Large intestine (tissue), 3 donors: ENCODE measurements around the gene UCP2. TPM values are rescaled to one million over a fixed set of nuclear protein-coding genes. Genes with fewer than 3 reads are reported as not detected.

ENCODE experiments used
- DNase-seq, 2 donors: peaks; one replicate each; pipeline versions ENCODE4 v3.0.0 to v3.0.0-alpha.2; 2013
- H3K27ac ChIP-seq: one replicate; pipeline ENCODE4 v1.5.1; 2013; ENCODE audit warnings: low read length
- H3K27me3 ChIP-seq: 2 replicates; pipeline ENCODE4 v1.6.1; 2013; ENCODE audit warnings: low read length; ENCODE audit not compliant: control insufficient read depth, insufficient read depth
- H3K36me3 ChIP-seq: 2 replicates; pipeline ENCODE4 v1.6.1; 2013; ENCODE audit warnings: low read length; ENCODE audit not compliant: control insufficient read depth, insufficient read depth
- H3K4me1 ChIP-seq: one replicate; pipeline ENCODE4 v1.6.1; 2013; ENCODE audit warnings: low read length; ENCODE audit not compliant: control insufficient read depth, insufficient read depth
- H3K4me3 ChIP-seq: one replicate; pipeline ENCODE4 v1.5.1; 2013; ENCODE audit warnings: low read length
- H3K9me3 ChIP-seq: one replicate; pipeline ENCODE4 v1.6.1; 2013; ENCODE audit warnings: mild to moderate bottlenecking, low read depth, low read length, moderate library complexity; ENCODE audit not compliant: control insufficient read depth
- WGBS: methylation state at CpG from one replicate; pipeline ENCODE4 v1.1.5; 2013; ENCODE audit warnings: low lambda C conversion rate; ENCODE audit not compliant: insufficient coverage; 5-methylcytosine and 5-hydroxymethylcytosine counted together
- polyA plus RNA-seq: library from polyadenylated mRNA; unstranded; fragments of 120-200 nt; gene quantifications from one replicate; pipeline ENCODE4 v1.2.1, GENCODE V29; 2013

The UCP2 gene
- polyA plus RNA-seq, 1 donor = 47.7 TPM

GRCh38 chr11:74004046-74004695 is 21.5 kb upstream of the UCP2 start:
- H3K4me1 ChIP-seq = peaks cover 10% of the 10 kb centered on the region
- WGBS = no CpG with 5 or more reads among the region's 6 CpGs
- no peak for DNase-seq

DNA sequence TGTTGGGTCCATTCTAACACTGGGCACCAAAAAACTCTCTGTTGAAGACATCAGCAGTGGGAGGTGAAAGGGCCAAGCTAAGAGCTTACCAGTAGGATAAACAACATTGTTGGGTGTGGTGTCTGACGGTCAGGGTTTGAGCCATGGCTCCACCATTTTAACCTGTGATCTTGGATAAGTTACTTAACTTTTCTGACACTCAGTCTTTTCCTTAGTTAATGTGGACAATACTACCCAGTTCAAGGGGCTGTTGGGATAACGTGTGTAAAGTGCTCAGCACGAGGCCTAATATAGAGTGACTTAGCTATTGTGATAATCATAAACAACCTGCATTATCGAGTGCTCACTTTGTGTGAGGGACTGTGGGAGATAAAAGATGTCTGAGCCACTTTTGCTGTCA is 20.2 kb upstream of the UCP2 start:
- Histone ChIP-seq H3K27me3 (no peaks in the 10 kb centered on the region), H3K27ac (no peak overlapping the region), H3K4me1 (peaks cover 10% of the 10 kb centered on the region), H3K36me3 (peaks cover 4% of the 10 kb centered on the region), H3K4me3 (no peak overlapping the region), H3K9me3 (no peaks in the 10 kb centered on the region)
- 93% methylated on average over 3 of the region's 4 CpGs for WGBS
- DNase-seq = no peak

More at GRCh38 chr11:74004046-74004695, 21.5 kb upstream of the UCP2 start:
- Histone ChIP-seq H3K36me3 (peaks cover 4% of the 10 kb centered on the region), H3K9me3 (no peaks in the 10 kb centered on the region), H3K27me3 (no peaks in the 10 kb centered on the region), H3K4me3 (no peak overlapping the region), H3K27ac (no peak overlapping the region)

GRCh38 chr11:74001822-74002286 is 19.2 kb upstream of the UCP2 start:
- H3K9me3 ChIP-seq = no peaks in the 10 kb centered on the region
- H3K27me3 ChIP-seq = no peaks in the 10 kb centered on the region
- H3K27ac ChIP-seq = no peak overlapping the region
- H3K4me3 ChIP-seq = no peak overlapping the region
- H3K4me1 ChIP-seq = peaks cover 10% of the 10 kb centered on the region
- H3K36me3 ChIP-seq = peaks cover 4% of the 10 kb centered on the region
- DNase-seq = no peak
- WGBS = no CpG with 5 or more reads among the region's 7 CpGs

DNA sequence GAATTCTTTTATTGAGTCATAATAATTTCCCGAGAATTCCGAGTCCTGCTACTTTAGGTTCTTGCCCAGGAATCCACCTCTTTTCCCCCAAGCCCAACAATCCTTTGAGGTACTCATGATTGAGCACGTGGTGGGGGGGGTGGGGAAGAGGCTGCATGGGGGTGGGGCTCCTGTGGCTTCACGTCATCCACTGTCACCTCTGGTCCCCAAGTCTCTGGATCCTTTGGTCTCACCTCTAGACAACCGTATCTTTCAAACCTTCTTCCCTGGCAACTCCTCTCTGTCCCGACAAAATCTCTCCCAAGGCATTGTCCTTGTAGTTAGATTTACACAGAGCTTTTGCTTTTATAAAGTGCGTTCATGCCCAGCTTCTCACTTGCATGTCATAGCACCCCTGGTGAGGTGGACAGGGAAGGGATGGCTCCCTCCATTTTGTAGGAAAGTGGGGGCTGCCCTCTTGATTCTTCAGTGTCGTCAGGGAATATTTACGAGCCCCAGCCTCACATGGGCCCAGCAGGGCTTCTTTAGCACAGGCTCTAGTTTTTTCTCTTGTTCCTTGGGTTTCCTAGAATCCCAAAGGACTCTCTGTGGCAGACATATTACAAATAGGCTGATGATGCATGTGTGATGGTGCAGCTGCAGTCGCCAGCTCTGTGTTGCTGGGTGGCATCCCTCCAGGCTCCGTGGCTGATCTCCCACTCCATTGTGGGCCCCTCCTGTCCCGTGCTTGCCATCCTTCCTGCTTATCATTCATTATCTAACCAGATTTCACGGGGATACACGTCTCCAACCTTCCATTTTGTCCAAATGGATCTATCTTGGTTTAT is 17.9 kb upstream of the UCP2 start:
- H3K27me3 ChIP-seq = no peaks in the 10 kb centered on the region
- H3K4me1 ChIP-seq = peaks cover 5% of the 10 kb centered on the region
- 100% methylated on average over 3 of the region's 14 CpGs for WGBS
- peaks cover 4% of the 10 kb centered on the region for H3K36me3 ChIP-seq
- no peak overlapping the region for H3K4me3 ChIP-seq
- H3K9me3 ChIP-seq = no peaks in the 10 kb centered on the region
- DNase-seq = no peak
- no peak overlapping the region for H3K27ac ChIP-seq

DNA sequence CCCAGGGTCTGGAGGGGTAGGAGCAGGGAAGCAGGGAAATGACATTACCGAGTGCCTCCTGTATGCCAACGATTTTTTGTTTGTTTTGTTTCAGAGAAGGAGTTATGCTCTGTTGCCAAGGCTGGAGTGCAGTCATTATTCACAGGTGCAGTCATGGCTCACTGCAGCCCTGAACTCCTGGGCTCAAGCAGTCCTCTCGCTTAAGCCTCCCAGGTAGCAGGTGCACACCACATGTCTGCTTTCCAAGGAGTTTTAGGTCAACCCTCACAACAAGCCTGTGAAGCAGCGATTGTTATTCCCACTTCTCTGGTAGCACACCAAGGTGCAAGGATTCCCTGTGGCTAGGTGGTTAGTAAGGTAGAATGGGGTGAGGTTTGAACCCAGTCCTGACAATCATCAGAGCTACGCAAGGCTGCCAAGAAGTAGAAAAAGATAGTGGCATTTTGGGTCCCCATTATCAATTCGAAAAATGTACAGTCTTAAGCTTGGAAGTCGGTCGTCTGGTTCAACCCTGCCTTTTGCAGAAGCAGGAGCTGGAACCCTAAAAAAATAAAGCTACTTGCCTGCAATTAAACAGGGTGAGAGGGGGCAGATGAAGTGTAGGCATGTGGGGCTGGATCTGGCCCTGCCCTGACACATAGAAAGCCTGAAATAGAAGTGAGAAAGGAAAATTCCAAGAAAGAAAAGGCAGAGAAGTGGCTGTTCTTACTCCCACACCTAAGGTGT is 17.1 kb upstream of the UCP2 start:
- Histone ChIP-seq H3K4me1 (no peaks in the 10 kb centered on the region), H3K27ac (no peak overlapping the region), H3K27me3 (no peaks in the 10 kb centered on the region), H3K9me3 (no peaks in the 10 kb centered on the region), H3K36me3 (peaks cover 4% of the 10 kb centered on the region), H3K4me3 (no peak overlapping the region)
- DNase-seq = no peak
- WGBS = no CpG with 5 or more reads among the region's 8 CpGs

DNA sequence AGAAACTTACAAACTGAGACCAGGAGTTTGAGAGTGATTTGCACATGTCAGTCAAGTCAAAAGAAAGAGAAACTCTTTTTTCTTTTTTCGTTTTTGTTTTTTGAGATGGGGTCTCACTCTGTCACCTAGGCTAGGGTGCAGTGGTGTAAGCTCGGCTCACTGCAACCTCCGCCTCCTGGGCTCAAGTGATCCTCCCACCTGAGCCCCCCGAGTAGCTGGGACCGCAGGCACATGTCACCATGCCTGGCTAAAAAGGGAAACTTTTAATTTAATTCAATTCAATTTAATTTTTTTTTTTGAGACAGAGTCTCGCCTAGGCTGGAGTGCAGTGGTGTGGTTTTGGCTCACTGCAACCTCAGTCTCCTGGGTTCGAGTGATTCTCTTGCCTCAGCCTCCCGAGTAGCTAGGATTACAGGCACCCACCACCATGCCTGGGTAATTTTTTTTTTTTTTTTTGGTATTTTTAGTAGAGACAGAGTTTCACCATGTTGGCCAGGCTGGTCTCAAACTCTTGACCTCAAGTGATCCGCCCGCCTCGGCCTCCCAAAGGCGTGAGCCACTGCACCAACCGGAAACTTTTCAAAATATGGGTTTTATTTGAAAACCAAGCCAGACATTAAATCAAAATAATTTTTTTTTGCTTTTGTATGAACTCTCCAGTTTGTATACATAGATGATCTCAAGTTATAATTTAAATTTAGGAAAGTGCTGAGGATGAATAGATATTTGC is 16.4 kb upstream of the UCP2 start:
- no peak for DNase-seq
- WGBS = 100% methylated on average over 1 of the region's 13 CpGs
- H3K27me3 ChIP-seq = no peaks in the 10 kb centered on the region
- no peaks in the 10 kb centered on the region for H3K9me3 ChIP-seq
- no peak overlapping the region for H3K4me3 ChIP-seq
- no peaks in the 10 kb centered on the region for H3K4me1 ChIP-seq
- H3K36me3 ChIP-seq = peaks cover 4% of the 10 kb centered on the region
- no peak overlapping the region for H3K27ac ChIP-seq

- H3K4me1 ChIP-seq = no peaks in the 10 kb centered on the region
- peaks cover 2% of the 10 kb centered on the region for H3K36me3 ChIP-seq
- no peak for DNase-seq
- H3K9me3 ChIP-seq = no peaks in the 10 kb centered on the region
- no peak overlapping the region for H3K27ac ChIP-seq
- H3K4me3 ChIP-seq = no peak overlapping the region
- 100% methylated on average over 2 of the region's 6 CpGs for WGBS
- no peaks in the 10 kb centered on the region for H3K27me3 ChIP-seq
Observed at GRCh38 chr11:73997120-73997770, 14.6 kb upstream of the UCP2 start.

- Histone ChIP-seq H3K9me3 (no peaks in the 10 kb centered on the region), H3K36me3 (no peaks in the 10 kb centered on the region), H3K4me3 (no peak overlapping the region), H3K27ac (no peak overlapping the region), H3K27me3 (no peaks in the 10 kb centered on the region), H3K4me1 (no peaks in the 10 kb centered on the region)
- DNase-seq = no peak
- WGBS = no CpG with 5 or more reads among the region's 4 CpGs
Observed at GRCh38 chr11:73996161-73996747, 13.6 kb upstream of the UCP2 start.

DNA sequence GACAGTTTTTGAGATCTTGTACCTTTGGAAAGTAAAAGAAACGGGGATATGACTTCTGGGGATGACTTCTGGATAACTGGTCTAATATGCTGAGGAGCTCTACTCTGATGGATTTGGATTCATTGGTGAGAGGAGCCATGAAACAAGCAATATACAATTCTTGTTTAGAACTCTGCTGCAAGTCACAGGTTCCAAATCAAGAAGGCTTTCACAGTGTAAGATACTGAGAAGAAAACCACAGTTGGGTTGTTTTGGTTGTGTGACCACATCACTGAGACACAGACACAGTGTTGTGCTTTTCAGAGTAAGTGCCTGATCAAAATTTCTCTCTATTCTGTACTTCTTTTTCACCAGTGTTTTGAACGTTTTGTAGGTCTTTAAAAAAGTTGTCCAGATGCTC is 13.1 kb upstream of the UCP2 start:
- Histone ChIP-seq H3K4me3 (no peak overlapping the region), H3K27me3 (no peaks in the 10 kb centered on the region), H3K4me1 (no peaks in the 10 kb centered on the region), H3K9me3 (no peaks in the 10 kb centered on the region), H3K27ac (no peak overlapping the region), H3K36me3 (no peaks in the 10 kb centered on the region)
- DNase-seq = no peak
- WGBS = 86% methylated on average over 1 of the region's 2 CpGs
